GM19438 (cell line): ENCODE measurements around the gene SGK2.

ENCODE experiments used
- ATAC-seq: cut with Tn5 transposase; IDR thresholded peaks from one replicate; pipeline ENCODE4 v1.9.1; 2021; ENCODE audit warnings: low read depth; ENCODE audit not compliant: unreplicated experiment

Gene SGK2

DNA sequence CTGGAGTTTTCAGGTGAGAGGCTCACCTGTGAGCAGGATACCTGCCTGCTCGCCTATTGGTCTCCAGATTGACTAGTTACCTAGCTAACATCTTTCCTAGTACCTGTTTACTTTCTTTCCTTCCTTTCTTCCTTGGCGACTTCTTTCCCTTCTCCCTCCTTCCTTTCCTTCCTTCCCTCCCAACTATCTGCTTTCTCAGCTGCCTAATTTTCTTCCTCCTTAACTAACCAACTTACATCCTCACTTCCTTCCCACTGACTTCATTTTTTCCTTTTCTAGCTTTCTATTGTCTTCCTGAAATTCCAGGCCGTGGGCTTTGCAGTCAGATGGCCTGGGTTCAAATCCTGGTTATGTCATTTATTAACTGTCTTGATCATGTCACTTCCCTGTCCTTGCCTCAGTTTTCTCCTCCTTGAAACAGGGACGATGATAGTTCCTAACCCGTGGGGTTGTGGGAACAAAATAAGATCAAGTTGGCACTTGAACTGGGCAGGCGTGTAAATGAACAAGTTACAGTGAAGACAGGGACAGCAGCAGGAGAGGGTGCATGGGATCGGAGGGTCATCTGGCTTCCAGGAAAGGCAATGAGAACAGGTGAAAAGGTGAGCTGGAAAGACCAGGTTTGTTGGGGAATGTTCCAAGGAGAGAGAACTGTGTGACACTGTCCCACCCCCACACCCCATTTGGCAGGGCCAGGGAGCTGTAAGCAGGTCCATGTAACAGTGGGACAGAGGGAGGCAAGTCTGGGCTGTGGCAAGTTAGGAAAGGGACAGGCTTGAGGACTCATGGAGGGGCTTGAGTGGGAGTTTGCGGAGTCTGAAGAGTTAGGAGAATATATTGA, 540 bp downstream of the SGK2 start:
- no peak for ATAC-seq

DNA sequence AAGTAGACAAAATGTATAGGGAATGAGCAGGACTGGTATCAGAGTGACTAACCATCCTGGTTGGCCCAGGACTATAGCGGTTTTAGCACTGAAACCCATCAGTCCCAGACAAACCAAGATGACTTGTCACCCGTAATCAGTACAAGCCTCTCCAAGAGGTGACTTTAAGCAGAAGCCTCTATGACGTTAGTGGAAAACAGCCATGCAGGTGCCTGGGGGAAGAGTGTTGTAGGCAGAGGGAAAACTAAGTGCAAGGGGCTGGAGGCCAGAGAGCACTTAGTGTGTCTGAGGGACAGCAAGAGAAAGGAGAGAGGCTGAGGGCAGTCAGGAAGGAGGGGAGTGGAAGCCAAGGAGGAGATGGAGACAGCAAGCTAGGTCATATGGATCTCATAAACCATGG, 2.1 kb downstream of the SGK2 start:
- ATAC-seq: no peak

DNA sequence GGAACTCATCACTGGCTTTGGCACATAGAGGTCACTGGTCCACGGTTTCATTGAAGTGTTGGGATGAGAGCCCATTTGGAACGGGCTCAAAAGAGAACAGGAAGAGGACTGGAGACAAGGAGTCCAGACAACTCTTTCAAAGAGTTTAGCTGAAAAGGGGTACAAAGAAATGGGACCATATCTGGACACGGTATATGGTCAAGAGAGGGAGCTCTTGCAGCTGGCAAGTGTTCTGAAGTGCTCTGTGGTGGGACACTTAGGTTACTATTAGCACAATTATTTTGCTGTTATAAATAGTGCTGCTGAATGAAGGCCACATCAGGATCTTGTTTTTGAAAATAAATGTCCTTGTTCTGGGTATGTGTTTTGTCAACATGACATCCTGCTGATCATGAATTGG, 4.6 kb downstream of the SGK2 start:
- no peak for ATAC-seq

DNA sequence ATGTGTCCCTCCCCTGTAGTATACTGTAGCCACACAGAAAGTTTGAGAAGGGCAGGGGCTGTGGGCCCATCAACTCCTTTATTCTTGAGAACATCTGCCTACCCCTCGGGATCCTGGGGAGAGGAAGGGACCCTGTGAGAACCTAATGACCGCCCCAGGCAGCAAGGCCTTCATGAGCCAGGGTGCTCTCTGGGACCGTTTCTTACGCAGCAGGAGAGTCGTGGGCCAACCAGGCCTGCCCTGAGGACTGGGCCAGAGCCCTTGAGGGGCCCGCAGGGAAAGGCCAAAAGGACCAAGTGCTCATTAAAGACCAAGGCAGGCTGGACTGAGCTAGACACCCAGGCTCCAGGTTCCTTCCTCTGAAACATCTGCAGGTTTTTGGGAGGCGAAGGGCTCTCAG, 5.2 kb downstream of the SGK2 start:
- ATAC-seq: no peak

DNA sequence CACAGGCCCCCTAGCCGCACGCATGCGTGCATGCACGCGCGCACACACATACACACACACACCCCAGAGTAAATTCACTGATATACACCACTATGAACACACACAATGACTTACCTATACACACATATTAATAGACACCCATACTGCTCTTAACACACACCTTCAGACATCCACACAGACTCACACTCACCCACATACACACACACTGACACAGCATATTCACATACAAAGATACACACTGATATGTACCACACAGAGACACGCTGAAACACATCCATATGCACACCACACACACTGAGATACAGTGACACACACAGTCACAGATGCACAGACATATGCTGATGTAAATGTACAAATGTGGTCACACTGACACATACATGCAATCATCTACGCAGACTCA, 5.6 kb downstream of the SGK2 start:
- no peak for ATAC-seq

DNA sequence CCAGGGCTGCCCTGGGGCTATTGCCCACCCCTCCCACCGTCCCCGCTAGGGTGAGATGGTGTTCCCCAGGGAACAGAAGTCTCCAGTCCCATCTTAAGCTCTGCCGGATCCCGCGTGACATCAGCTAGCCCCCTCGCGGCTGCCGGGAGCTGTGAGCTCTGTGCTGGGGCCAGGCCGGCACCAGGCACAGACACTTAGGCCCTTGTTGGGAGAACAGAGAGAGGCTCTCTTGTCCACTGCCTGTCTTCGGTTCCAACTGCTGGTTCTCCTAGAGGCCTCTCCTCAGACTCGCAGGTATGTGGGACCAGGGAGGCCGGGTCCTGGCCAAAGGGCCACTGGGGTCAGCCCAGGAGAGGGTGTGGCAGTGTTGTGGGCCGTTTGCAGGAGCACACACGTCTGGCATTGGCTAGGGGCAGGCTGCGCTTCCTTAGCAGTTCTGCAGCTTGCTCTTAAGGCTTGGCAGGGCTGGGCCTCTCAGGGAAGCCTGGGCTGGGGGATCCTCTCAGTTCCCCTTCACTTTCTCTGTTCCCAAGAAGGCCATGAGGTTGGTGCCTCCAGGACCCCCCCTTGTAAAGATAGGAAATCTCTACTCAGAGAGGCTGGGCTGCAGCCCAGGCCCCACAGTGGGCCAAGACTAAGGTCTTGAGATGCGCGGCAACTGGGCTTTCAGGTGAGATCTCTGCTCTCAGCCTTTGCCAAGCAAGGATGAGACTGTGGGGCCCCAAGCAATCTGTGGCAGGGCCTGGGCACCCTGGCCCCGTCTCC, 6.3 kb downstream of the SGK2 start:
- ATAC-seq: no peak

DNA sequence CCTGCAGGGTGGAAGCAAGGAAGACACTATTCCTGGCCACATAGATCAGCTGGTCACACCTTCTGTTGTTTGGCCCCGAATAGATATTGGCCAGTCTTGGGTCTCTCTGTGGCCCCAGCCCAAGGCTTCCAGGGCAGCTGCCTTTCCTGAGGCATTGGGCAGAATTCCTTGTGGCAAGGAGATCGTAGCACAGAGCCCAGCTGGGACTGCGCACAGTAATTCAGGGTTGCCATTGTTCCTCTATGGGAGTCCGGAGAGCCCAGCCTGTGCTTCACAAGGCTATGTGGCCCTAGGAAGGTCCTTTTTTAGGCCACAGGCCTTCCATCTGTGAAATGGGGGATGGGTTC, 6.9 kb downstream of the SGK2 start:
- ATAC-seq: no peak

DNA sequence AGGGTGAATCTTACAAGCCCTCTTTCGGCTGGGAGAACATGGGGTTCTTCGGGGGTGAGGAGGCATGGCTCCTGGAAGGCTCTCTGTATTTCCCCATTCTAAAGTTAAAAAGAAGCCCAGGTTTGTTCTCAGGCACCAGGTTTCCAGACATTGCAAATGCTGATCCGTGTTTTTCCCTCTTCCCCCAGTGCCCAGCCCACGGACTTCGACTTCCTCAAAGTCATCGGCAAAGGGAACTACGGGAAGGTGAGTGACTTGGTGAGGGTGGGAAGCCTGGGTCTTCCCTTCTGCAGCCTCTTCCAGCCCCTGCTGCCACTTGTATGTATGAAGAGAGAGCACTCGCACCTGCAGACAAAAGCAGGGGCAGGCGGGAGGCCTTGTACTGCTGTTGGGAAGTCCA, 8.7 kb downstream of the SGK2 start:
- ATAC-seq: no peak

DNA sequence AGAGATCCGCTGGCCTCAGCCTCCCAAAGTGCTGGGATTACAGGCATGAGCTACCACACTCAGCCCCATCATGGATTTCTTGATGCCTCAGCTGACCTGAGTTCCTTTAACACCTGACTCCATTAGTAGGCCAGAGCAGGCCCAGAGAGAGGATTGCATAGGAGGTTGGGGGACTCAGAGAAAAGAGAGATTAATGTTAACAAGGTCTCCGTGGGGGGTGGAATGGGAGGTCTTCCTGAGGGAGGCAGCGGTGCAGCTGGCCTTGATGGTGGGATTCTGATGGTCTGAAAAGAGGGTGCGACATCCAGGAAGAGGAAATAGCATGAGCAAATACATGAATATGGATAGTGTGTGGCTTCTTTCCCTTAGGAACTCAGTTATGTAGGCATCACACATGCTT, 9.9 kb downstream of the SGK2 start:
- ATAC-seq: no peak

DNA sequence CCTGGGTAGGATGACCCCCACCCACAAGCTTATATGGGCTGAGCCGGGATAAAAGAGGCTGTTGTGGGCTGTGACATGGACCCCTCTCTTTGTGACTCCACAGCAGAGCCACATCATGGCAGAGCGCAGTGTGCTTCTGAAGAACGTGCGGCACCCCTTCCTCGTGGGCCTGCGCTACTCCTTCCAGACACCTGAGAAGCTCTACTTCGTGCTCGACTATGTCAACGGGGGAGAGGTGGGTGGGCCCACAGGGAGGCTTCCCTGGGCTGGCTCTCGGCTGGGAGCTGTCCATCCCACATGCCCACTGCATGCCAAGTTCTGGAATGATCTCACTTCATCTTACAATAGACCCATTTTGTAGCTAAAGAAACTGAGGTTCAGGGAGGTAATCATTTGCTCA, 10.5 kb downstream of the SGK2 start:
- ATAC-seq: no peak

DNA sequence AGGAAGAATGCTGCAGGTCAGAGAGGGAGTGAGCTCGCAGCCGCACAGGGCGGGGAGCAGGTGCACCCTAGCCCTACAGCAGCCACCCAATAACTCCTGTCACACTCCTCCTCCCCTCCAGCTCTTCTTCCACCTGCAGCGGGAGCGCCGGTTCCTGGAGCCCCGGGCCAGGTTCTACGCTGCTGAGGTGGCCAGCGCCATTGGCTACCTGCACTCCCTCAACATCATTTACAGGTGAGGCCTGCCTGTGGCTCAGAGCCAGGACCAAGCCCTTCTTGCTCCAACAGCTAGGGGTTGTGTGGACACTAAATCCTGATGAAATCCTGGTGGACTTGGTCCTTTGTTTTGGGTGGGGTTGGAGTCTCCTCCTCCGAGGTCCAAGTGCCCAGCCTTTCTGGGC, 11.7 kb downstream of the SGK2 start:
- no peak for ATAC-seq

DNA sequence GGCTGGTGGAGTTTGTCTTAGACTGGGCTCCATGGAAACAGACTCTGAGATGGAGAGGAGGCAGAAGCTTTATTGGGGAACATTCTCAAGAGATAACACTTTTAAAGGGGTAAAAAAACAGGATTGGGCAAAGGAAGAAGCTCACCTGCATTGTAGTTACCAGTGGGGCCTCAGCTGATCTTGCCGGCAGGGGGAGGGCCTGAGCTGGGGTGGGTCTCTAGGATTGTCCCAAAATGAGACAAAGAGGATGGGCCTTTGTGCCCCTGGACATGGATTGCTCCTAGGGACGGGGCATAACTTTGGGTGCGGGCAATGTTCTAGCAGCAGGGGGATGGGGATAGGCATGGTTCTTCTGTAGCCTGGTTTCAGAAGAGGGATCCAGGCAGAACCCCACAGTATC, 12.5 kb downstream of the SGK2 start:
- ATAC-seq: no peak

DNA sequence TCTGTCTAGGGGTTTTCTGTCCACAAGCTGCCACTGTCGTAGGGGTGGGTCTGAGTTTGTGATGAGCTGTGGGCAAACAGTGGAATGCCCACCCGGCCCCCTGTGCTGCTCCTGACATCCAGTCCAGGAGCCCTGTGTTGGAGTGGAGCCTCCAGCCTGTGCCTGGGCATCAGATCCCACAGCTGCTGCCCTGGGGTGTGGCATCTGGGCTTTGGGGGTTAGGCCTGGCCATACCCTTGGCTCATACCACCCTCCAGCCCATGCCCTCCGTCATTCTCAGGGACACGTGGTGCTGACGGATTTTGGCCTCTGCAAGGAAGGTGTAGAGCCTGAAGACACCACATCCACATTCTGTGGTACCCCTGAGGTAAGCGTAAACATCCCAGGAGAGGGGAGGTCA, 12.9 kb downstream of the SGK2 start:
- no peak for ATAC-seq

DNA sequence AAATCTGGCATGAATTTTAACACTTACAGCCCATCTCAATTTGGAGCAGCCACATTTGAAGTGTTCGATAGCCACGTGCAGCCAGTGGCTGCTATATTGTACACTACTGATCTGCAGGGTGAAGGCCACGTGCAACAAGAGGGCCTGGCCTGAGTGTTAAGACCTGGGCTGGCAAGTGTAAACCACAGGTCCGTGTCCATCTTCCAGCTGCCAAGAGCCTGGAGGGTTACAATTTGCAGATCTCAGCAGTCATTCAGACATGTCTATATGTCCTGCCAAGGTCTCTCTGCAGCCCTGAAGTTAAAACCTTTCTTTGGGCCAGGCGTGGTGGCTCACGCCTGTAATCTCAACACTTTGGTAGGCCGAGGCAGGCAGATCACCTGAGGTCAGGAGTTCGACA, 14.1 kb downstream of the SGK2 start:
- no peak for ATAC-seq

DNA sequence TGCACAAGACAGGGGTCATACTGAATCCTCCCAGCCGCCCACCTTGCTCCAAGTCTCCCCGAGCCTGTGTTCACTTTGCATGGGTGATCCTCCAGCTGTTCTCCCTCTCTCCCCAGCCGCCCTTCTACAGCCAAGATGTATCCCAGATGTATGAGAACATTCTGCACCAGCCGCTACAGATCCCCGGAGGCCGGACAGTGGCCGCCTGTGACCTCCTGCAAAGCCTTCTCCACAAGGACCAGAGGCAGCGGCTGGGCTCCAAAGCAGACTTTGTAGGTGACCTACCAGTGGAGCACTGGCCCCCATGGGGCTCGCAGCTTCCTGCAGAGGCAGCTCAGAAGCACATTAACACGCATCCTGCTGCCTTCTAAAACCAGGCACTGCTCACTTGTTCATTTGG, 17.3 kb downstream of the SGK2 start:
- ATAC-seq: no peak

DNA sequence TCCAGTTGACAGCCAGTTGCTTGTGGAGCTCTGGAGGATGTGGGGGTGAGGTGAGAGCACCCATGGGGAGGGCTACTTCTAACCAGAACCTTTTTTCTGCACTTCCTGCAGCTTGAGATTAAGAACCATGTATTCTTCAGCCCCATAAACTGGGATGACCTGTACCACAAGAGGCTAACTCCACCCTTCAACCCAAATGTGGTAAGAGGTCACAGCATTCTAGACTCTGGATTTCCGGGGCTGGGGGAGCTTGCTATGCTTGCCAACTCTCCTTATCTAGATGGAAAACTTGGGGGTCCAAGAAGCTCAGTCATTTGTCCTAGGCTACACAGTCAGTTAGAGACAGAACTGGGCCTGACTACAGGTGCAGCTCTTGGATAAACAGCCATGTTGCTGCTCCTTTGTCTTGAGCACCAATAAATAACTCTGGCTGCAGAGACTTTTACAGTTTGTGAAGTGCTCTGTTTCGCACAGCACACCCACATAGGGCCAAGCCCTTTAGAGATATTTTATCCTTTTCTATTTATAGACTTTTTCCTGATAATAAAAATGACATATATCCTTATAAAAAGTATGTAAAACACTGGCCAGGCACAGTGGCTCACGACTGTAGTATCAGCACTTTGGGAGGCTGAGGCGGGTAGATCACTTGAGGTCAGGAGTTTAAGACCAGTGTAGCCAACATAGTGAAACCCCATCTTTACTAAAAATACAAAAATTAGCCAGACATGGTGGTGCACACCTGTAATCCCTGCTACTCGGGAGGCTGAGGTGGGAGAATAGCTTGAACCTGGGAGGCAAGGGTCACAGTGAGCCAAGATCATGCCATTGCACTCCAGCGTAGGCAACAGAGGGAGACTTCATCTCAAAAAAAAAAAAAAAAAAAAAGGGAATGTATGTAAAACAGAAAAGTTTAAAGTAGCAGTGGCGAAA, 21.3 kb downstream of the SGK2 start:
- no peak for ATAC-seq

DNA sequence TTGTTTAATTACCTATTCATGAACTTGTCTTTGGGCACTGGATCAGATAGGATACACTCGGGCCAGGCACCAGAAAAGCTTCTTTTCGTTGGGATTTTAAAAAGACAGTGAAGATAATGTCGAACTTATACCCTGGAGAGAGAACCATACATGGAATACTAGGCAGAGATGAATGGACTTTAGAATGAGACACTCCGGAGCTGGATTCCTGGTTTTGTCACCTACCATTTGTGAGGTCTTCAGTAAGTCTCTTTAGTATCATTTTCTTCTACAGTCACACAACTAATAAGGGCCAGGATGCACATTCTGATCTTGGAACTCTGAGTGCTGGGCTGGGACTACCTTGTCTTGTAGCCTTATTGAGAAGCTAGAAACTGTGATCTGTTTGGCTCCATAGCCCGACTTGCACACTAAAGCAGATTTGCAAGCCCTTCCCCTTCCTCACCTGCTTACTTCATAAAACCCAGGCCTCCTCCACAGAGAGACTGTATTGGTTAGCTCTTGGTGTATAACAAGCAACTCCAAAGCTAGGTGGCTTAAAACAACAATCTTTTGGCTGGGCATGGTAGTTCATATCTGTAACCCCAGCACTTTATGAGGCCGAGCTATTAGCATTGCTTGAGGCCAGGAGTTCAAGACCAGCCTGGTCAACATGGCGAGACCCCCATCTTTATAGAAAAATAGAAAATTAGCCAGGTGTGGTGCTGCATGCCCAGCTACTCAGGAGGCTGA, 24.5 kb downstream of the SGK2 start:
- ATAC-seq: no peak

DNA sequence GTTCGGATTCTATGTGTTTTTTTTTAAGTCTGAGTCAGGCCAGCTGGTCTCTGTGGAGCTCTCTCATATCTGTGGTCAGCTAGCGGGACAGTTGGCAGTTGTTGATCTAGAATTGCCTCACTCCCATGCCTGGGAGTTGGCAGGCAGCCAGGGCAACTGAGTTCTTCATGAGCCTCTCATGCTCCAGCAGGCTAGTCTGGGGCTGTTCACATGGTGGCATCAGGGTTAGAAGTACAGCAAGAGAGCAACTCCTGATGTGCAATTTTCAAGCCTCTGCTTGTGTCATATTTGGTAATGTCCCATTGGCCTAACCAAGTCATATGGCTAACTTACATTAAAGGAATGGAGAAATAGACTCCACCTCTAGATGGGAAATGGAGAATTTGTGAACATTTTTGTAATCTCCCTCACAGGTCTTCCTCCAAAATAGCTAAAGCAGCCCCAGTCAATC, 25.2 kb downstream of the SGK2 start:
- ATAC-seq: no peak

DNA sequence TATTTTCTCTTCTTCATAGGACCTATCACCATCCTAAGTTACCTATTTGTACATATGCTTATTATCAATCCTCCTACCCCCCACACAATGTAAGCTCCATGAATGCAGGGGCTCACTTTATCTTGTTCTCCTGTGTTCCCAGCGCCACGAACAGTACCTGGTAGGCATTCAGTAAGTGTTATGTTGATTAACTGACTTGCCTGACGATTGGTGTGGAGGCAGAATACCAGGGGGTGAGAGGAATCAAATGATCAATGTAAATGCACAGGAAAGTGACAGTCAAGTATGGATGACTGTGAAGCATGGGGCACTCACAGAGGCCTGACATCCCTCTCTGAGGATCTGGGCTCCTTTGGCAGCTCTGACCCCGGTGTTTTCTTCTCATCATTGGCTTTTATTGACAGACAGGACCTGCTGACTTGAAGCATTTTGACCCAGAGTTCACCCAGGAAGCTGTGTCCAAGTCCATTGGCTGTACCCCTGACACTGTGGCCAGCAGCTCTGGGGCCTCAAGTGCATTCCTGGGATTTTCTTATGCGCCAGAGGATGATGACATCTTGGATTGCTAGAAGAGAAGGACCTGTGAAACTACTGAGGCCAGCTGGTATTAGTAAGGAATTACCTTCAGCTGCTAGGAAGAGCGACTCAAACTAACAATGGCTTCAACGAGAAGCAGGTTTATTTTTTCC, 25.8 kb downstream of the SGK2 start:
- no peak for ATAC-seq

DNA sequence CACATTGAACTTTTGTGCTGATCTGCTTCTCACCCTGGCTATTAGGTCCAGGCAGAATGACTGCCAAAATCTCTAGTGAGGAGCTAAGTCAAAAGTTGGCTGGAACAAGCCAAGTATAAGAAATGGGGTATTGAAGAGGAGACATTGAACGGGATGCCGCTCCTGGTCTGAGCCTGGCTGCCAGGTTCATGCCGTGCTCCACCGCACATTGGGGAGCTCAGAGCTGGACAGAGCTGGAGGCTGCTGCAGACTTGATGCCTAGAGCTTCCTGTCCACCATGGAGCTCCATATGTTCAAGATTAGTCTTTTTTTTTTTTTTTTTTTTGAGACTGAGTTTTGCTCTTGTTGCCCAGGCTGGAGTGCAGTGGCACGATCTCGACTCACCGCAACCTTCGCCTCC, 27.8 kb downstream of the SGK2 start:
- ATAC-seq: no peak
